Panc1 (cell line): ENCODE data around the gene ADAM12. TPM values are rescaled to one million over a fixed set of nuclear protein-coding genes. Genes with fewer than 3 reads are reported as not detected.
A peak's percentile ranks its signal among the peaks of the same experiment; 100 is the strongest.

Experiments used
- ATAC-seq: fragments of 200-7000 bp; cut with Tn5 transposase; 2 replicates; pipeline ENCODE4 v1.9.1; 2020; ENCODE audit warnings: mild to moderate bottlenecking, moderate library complexity
- BruUV-seq: library from RNA; stranded (reverse); fragments of 400-500 nt; replicated peaks from 2 replicates; lab custom pipeline; 2021; lab: Mats Ljungman, UMichigan
- CTCF ChIA-PET: fragments of 300-600 bp; sonication (Branson Sonifier 250); formaldehyde crosslinking; loops from one replicate; lab custom pipeline; 2022; ENCODE audit warnings: antibody characterized with exemption; lab: Charles Lee
- POLR2A ChIA-PET: fragments of 300-600 bp; sonication (Branson Sonifier 250); formaldehyde crosslinking; loops from one replicate; lab custom pipeline; 2022; ENCODE audit warnings: antibody characterized with exemption; lab: Charles Lee
- DNase-seq: peaks from one replicate; pipeline ENCODE4 v3.0.0-alpha.2; 2010; ENCODE audit warnings: low read depth, low spot score
- H3K27ac ChIP-seq: 2 replicates; pipeline ENCODE4 v1.5.1; 2011; ENCODE audit warnings: mild to moderate bottlenecking, low read length, inconsistent platforms
- H3K27me3 ChIP-seq: fragments of 200-500 bp; sonication (Bioruptor generic); 2 replicates; pipeline ENCODE4 v1.6.0; 2014; ENCODE audit warnings: low read length, inconsistent platforms; ENCODE audit not compliant: control insufficient read depth, insufficient read depth
- H3K36me3 ChIP-seq: fragments of 200-500 bp; sonication (Bioruptor generic); 2 replicates; pipeline ENCODE4 v1.5.1; 2014; ENCODE audit warnings: inconsistent platforms, mild to moderate bottlenecking, low read length, moderate library complexity; ENCODE audit not compliant: control insufficient read depth, insufficient read depth
- H3K4me1 ChIP-seq: 2 replicates; pipeline ENCODE4 v1.5.1; 2011; ENCODE audit warnings: inconsistent platforms, mild to moderate bottlenecking, low read length, moderate library complexity; ENCODE audit not compliant: control insufficient read depth, insufficient read depth
- H3K4me3 ChIP-seq, 2 experiments: 2 replicates each; pipeline ENCODE4 v1.5.1; 2011 to 2012; ENCODE audit warnings: low read depth in 2 of 2, low read length in 2 of 2, mild to moderate bottlenecking in 2 of 2, inconsistent platforms in 1 of 2, moderate library complexity in 1 of 2
- H3K9me3 ChIP-seq: fragments of 200-500 bp; sonication (Bioruptor generic); 2 replicates; pipeline ENCODE4 v1.5.1; 2014; ENCODE audit warnings: low read depth, mild to moderate bottlenecking, inconsistent platforms, low read length, moderate library complexity; ENCODE audit not compliant: control insufficient read depth, insufficient read depth
- POLR2AphosphoS5 ChIP-seq: IDR thresholded peaks from 2 replicates; pipeline ENCODE4 v1.6.1; 2012; ENCODE audit warnings: mild to moderate bottlenecking, low read depth, low read length, moderate library complexity
- SIN3A ChIP-seq: IDR thresholded peaks from 2 replicates; pipeline ENCODE4 v1.6.1; 2012; ENCODE audit warnings: low read depth, mild to moderate bottlenecking, low read length, moderate library complexity, borderline replicate concordance; ENCODE audit not compliant: insufficient read depth
- TCF7L2 ChIP-seq: IDR thresholded peaks from 2 replicates; pipeline ENCODE4 v1.6.1; 2011; ENCODE audit warnings: mild to moderate bottlenecking, low read depth, low read length, inconsistent platforms
- in situ Hi-C: cut with HindIII; loops from 2 replicates; pipeline ENCODE4 v1.10.0; 2016; ENCODE audit warnings: low sequenced_read_pairs, low pct_unique_long_range_greater_than_20kb
- intact Hi-C: fragments of 100-400 bp; cut with micrococcal nuclease; formaldehyde crosslinking; loops from one replicate; pipeline ENCODE4 v1.10.0; 2022; ENCODE audit not compliant: unreplicated experiment
- total RNA-seq: library from RNA; stranded (reverse); gene quantifications from one replicate; pipeline ENCODE4 v1.2.1, GENCODE V29; 2021; ENCODE audit not compliant: unreplicated experiment
- TF ChIP-seq, protein P1 (sequence below), 2 experiments: IDR thresholded peaks; 2 replicates each; pipeline ENCODE4 v1.6.1; 2011 to 2012; ENCODE audit warnings: low read depth in 2 of 2, control low read depth in 1 of 2, low read length in 1 of 2, mild to moderate bottlenecking in 1 of 2, moderate library complexity in 1 of 2; ENCODE audit not compliant: insufficient read depth in 1 of 2
- TF ChIP-seq, protein P2 (sequence below): fragments of 450-650 bp; IDR thresholded peaks from 2 replicates; pipeline ENCODE4 v1.5.1; 2017; ENCODE audit warnings: mild to moderate bottlenecking

Gene ADAM12
- total RNA-seq, 1 experiment from 2014 or later: 0.10 TPM

DNA sequence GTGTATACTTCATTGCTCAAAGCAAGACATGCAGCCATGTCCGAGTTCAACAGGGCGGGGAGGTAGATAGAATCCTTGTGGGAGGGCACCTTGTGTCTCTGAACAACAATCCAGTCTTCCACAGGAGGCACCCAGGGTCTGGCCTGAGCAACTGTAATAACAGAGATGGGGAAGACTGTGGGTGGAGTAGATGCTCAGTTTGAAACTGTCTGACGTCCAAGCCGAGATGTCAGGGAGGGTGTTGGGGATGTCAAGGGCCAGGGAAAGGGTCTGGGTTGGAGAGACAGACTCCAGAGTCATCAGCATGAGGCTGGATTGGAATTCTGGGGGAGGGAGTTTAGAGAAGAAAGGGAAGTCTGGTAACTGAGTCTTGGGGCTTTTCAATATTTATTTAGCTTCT is 403.9 kb downstream of the ADAM12 start:
- no peaks in the 10 kb centered on the region for H3K27me3 ChIP-seq
- in situ Hi-C loops (no loop called here), intact Hi-C loops (loop anchor here (2.0 to 10.0 kb wide), 2 partner anchors 400 to 516 kb away; partner anchors contain the start of gene ADAM12)
- no TSS peak for BruUV-seq
- H3K36me3 ChIP-seq: no peaks in the 10 kb centered on the region
- H3K9me3 ChIP-seq: no peaks in the 10 kb centered on the region
- CTCF ChIA-PET: no interaction called here
- ATAC-seq (no peak), DNase-seq (no peak)
- no peaks in the 10 kb centered on the region for H3K4me1 ChIP-seq
- POLR2A ChIA-PET: no interaction called here
- peak overlapping the region; percentile 15; the same call in 1 of the 2 replicates for H3K27ac ChIP-seq
- TF ChIP-seq POLR2AphosphoS5 (no peak), SIN3A (no peak), TCF7L2 (no peak)
- TF ChIP-seq, protein P1, sequence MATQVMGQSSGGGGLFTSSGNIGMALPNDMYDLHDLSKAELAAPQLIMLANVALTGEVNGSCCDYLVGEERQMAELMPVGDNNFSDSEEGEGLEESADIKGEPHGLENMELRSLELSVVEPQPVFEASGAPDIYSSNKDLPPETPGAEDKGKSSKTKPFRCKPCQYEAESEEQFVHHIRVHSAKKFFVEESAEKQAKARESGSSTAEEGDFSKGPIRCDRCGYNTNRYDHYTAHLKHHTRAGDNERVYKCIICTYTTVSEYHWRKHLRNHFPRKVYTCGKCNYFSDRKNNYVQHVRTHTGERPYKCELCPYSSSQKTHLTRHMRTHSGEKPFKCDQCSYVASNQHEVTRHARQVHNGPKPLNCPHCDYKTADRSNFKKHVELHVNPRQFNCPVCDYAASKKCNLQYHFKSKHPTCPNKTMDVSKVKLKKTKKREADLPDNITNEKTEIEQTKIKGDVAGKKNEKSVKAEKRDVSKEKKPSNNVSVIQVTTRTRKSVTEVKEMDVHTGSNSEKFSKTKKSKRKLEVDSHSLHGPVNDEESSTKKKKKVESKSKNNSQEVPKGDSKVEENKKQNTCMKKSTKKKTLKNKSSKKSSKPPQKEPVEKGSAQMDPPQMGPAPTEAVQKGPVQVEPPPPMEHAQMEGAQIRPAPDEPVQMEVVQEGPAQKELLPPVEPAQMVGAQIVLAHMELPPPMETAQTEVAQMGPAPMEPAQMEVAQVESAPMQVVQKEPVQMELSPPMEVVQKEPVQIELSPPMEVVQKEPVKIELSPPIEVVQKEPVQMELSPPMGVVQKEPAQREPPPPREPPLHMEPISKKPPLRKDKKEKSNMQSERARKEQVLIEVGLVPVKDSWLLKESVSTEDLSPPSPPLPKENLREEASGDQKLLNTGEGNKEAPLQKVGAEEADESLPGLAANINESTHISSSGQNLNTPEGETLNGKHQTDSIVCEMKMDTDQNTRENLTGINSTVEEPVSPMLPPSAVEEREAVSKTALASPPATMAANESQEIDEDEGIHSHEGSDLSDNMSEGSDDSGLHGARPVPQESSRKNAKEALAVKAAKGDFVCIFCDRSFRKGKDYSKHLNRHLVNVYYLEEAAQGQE (IDR thresholded peaks at IDR 0.05; ENCODE audit: insufficient read depth in 1 of 2, low read depth in 2 of 2, low read length in 1 of 2): no peak
- TF ChIP-seq, protein P2, sequence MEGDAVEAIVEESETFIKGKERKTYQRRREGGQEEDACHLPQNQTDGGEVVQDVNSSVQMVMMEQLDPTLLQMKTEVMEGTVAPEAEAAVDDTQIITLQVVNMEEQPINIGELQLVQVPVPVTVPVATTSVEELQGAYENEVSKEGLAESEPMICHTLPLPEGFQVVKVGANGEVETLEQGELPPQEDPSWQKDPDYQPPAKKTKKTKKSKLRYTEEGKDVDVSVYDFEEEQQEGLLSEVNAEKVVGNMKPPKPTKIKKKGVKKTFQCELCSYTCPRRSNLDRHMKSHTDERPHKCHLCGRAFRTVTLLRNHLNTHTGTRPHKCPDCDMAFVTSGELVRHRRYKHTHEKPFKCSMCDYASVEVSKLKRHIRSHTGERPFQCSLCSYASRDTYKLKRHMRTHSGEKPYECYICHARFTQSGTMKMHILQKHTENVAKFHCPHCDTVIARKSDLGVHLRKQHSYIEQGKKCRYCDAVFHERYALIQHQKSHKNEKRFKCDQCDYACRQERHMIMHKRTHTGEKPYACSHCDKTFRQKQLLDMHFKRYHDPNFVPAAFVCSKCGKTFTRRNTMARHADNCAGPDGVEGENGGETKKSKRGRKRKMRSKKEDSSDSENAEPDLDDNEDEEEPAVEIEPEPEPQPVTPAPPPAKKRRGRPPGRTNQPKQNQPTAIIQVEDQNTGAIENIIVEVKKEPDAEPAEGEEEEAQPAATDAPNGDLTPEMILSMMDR: no peak
- no peak overlapping the region for H3K4me3 ChIP-seq

DNA sequence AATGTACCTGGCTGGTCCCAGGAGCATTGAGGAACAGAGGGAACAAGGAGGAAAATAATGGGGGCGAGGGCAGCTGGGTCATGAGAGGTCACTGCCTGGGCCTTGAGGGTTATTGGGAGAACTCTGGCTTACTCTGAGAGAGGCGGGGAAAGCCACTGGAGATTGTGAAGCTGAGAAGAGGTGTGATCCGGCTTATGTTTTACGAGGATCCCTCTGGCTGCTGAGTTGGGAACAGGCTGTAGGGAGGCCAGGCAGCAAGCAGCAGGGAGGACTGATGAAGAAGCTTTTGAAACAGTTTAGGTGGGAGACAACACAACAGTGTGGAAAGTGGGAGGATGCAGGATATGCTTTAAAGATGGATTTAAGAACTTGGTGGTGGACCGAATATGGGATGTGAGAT is 404.6 kb downstream of the ADAM12 start:
- ChIA-PET POLR2A (no interaction called here), CTCF (no interaction called here)
- no peak overlapping the region for H3K4me3 ChIP-seq
- H3K27ac ChIP-seq: peak overlapping the region; percentile 56; the same call in 1 of the 2 replicates
- no peaks in the 10 kb centered on the region for H3K4me1 ChIP-seq
- no TSS peak for BruUV-seq
- in situ Hi-C loops: no loop called here
- TF ChIP-seq, protein P1 (IDR thresholded peaks at IDR 0.05; ENCODE audit: insufficient read depth in 1 of 2, low read depth in 2 of 2, low read length in 1 of 2): no peak
- TF ChIP-seq SIN3A (no peak), TCF7L2 (no peak), POLR2AphosphoS5 (no peak)
- TF ChIP-seq, protein P2: no peak
- no peaks in the 10 kb centered on the region for H3K27me3 ChIP-seq
- ATAC-seq: no peak
- intact Hi-C loops: loop anchor here (2.0 to 10.0 kb wide), 3 partner anchors 401 to 765 kb away; partner anchors contain the start of gene ADAM12
- no peak for DNase-seq
- no peaks in the 10 kb centered on the region for H3K36me3 ChIP-seq
- H3K9me3 ChIP-seq: no peaks in the 10 kb centered on the region
